Adrenal gland (tissue), 12 donors: ENCODE results near the gene DCDC2. TPM values are rescaled to one million over a fixed set of nuclear protein-coding genes. Genes with fewer than 3 reads are reported as not detected.

ENCODE experiments used
- DNase-seq, 7 donors: peaks; one replicate each; pipeline ENCODE4 v3.0.0-alpha.2; 2019 to 2020
- H3K27ac ChIP-seq, 5 donors: fragments of 200-600 bp; sonication (generic) in 4 of 5; 1 replicate in 3 of 5; 2 replicates in 2 of 5; pipeline versions ENCODE4 v1.5.1 to v1.8.0; 2016 to 2020; ENCODE audit warnings: mild to moderate bottlenecking in 1 of 5
- H3K27me3 ChIP-seq: fragments of 200-600 bp; 2 replicates; pipeline ENCODE4 v1.8.0; 2021
- H3K36me3 ChIP-seq, 2 donors: fragments of 200-600 bp; replicated peaks in 1 of 2; 1 replicate in 1 of 2; 2 replicates in 1 of 2; pipeline versions ENCODE4 v1.5.1 to v1.8.0; 2018 to 2022
- H3K4me1 ChIP-seq, 2 donors: fragments of 200-600 bp; replicated peaks in 1 of 2; 1 replicate in 1 of 2; 2 replicates in 1 of 2; pipeline versions ENCODE4 v1.5.1 to v1.8.0; 2018 to 2021
- H3K4me3 ChIP-seq, 4 donors: fragments of 200-600 bp; sonication (generic) in 3 of 4; one replicate each; pipeline ENCODE4 v1.5.1; 2016 to 2018
- H3K9me3 ChIP-seq, 3 donors: fragments of 200-600 bp; sonication (generic) in 1 of 3; replicated peaks in 1 of 3; 1 replicate in 2 of 3; 2 replicates in 1 of 3; pipeline versions ENCODE4 v1.5.1 to v1.8.0; 2016 to 2021
- CTCF ChIP-seq, 6 experiments: fragments of 450-650 bp in 4 of 6; fragments of 200-600 bp in 2 of 6; sonication (generic) in 1 of 6; IDR thresholded peaks; 1 replicate in 5 of 6; 2 replicates in 1 of 6; pipeline versions ENCODE4 v1.5.1 to v1.8.0; 2016 to 2021; ENCODE audit warnings: antibody characterized with exemption in 6 of 6, mild to moderate bottlenecking in 2 of 6, moderate library complexity in 1 of 6
- POLR2A ChIP-seq, 2 donors: fragments of 450-650 bp; IDR thresholded peaks; one replicate each; pipeline ENCODE4 v1.6.1; 2017; ENCODE audit warnings: antibody characterized with exemption in 2 of 2, mild to moderate bottlenecking in 2 of 2, moderate library complexity in 1 of 2
- WGBS, 4 donors: extraction: QIAGEN DNeasy Blood & Tissue Kit in 2 of 4; methylation state at CpG; one replicate each; pipeline versions ENCODE4 v1.1.5 to v1.1.7; 2013 to 2017; 5-methylcytosine and 5-hydroxymethylcytosine counted together
- intact Hi-C, 2 donors: fragments of 100-400 bp; cut with DNase I; formaldehyde crosslinking; loops; one replicate each; pipeline versions ENCODE4 v1.14.1 to v1.15.0; 2022 to 2023
- polyA plus RNA-seq, 3 donors: library from polyadenylated mRNA; stranded (reverse); fragments of 200-250 nt in 2 of 3; fragments of 350-450 nt in 1 of 3; fragmentation: Illumina TruSeq in 1 of 3; extraction: RNeasy Lipid Tissue Mini Kit (QIAGEN cat#74804) in 1 of 3; gene quantifications; one replicate each; pipeline ENCODE4 v1.2.3, GENCODE V29; 2013 to 2014
- small RNA-seq, 2 donors: library from RNA; depleted of rRNA; stranded (forward); fragments of <200 nt; gene quantifications; one replicate each; pipeline ENCODE3, GENCODE V24; 2016
- total RNA-seq, 9 donors: library from RNA; depleted of rRNA in 4 of 9; stranded (reverse); fragments of >200 nt in 4 of 9; fragments of 120-200 nt in 1 of 9; fragmentation: NEBNext Ultra II Directional in 1 of 9; extraction: Animal tissue kit (Norgen Biotek cat#: 25700) in 1 of 9; gene quantifications; one replicate each; pipeline versions ENCODE4 v1.1.0 to v1.2.4, GENCODE V29; 2013 to 2023
- donor health status: healthy with polysubstance abuse.
- donor health status: Bipolar disorder and iron deficiency.
- donor health status: DM: yes; HTN: yes; CAD: no.
- donor health status: DM: no; HTN: no; CAD: no.
- donor health status: DM: no; HTN: no; CAD: no.
- donor health status: DM: yes; HTN: yes; CAD: no.

DCDC2 gene
- total and polyA plus RNA-seq, 12 donors: 0.06 to 3.6 (median 1.0) TPM

GRCh38 chr6:24126586-24127192 is 231.2 kb downstream of the DCDC2 start:
- 0 to 2% (median 2%) methylated on average over 6 of the region's 6 CpGs for WGBS, 4 donors
- Histone ChIP-seq H3K4me3 (no peak overlapping the region), H3K4me1 (no peaks in the 10 kb centered on the region), H3K27me3 (no peaks in the 10 kb centered on the region), H3K36me3 (no peaks in the 10 kb centered on the region), H3K9me3 (no peaks in the 10 kb centered on the region), H3K27ac (no peak overlapping the region)
- no peak for TF ChIP-seq CTCF (IDR thresholded peaks at IDR 0.05)
- no peak for TF ChIP-seq POLR2A (IDR thresholded peaks at IDR 0.05)
- intact Hi-C loops: no loop called here
- DNase-seq: peak in 6 of 7 donors; percentile 33 to 65 (median 41)

GRCh38 chr6:24125980-24126379 is 231.9 kb downstream of the DCDC2 start, which contains the start of gene NRSN1:
Gene NRSN1 (plus strand): TSS chr6:24126215. CDS start chr6:24134328, 8,113 bp downstream.
- TF ChIP-seq CTCF (IDR thresholded peaks at IDR 0.05): no peak
- no peak for TF ChIP-seq POLR2A (IDR thresholded peaks at IDR 0.05)
- no peaks in the 10 kb centered on the region for H3K9me3 ChIP-seq
- 1 to 6% (median 2%) methylated on average over 7 to 37 of the region's 37 CpGs for WGBS, 4 donors
- intact Hi-C loops: no loop called here
- H3K36me3 ChIP-seq: no peaks in the 10 kb centered on the region
- no peaks in the 10 kb centered on the region for H3K4me1 ChIP-seq
- no peak within 1 kb of the TSS for H3K27ac ChIP-seq
- peak in 3 of 7 donors; percentile 18 to 64 (median 19) for DNase-seq
- H3K4me3 ChIP-seq: no peak within 1 kb of the TSS
- H3K27me3 ChIP-seq: no peaks in the 10 kb centered on the region

- Histone ChIP-seq H3K27me3 (no peaks in the 10 kb centered on the region), H3K27ac (no peak overlapping the region), H3K4me1 (no peaks in the 10 kb centered on the region), H3K36me3 (no peaks in the 10 kb centered on the region), H3K4me3 (no peak overlapping the region), H3K9me3 (no peaks in the 10 kb centered on the region)
- no peak for DNase-seq
- TF ChIP-seq POLR2A (IDR thresholded peaks at IDR 0.05) (no peak), CTCF (IDR thresholded peaks at IDR 0.05) (no peak)
- intact Hi-C loops: no loop called here
- 40 to 48% (median 45%) methylated on average over 7 of the region's 7 CpGs for WGBS, 4 donors
Measured at GRCh38 chr6:24122139-24122538, 235.7 kb downstream of the DCDC2 start.

Small RNAs within 50 kb of the gene (small RNA-seq; reads per million reads assigned to genes)
- gene RF00218 (0 to 0.12 reads per million in 2 donors), gene RNU6-391P (0 to 0.08 reads per million in 2 donors)

Other genes starting within 250 kb of the DCDC2 start
- 1 to 10 TPM in 3 of 9 donors, under 1 TPM in 2, not detected in 4; 0.46 to 4.2 (median 1.3) TPM for gene NRSN1, start 231.8 kb downstream of the DCDC2 start, total RNA-seq
- 1 to 10 TPM; 1.6 to 6.4 (median 2.9) TPM for gene NRSN1, start 231.8 kb downstream of the DCDC2 start, polyA plus RNA-seq
- gene MRS2, start 44.9 kb upstream of the DCDC2 start, total RNA-seq: 10 to 100 TPM; 23.4 to 41.3 (median 29.3) TPM
- 10 to 100 TPM; 11.2 to 30.5 (median 11.8) TPM for gene MRS2, start 44.9 kb upstream of the DCDC2 start, polyA plus RNA-seq
- 1 to 10 TPM in 5 of 9 donors, under 1 TPM in 4; 0.43 to 1.8 (median 1.1) TPM for gene GPLD1, start 131.5 kb upstream of the DCDC2 start, total RNA-seq
- gene GPLD1, start 131.5 kb upstream of the DCDC2 start, polyA plus RNA-seq: 1 to 10 TPM in 1 of 3 donors, under 1 TPM in 2; 0.34 to 1.0 (median 0.88) TPM
- gene ALDH5A1, start 136.9 kb upstream of the DCDC2 start, total RNA-seq: 10 to 100 TPM in 5 of 9 donors, 1 to 10 TPM in 4; 6.6 to 23.1 (median 11.2) TPM
- gene ALDH5A1, start 136.9 kb upstream of the DCDC2 start, polyA plus RNA-seq: 10 to 100 TPM in 1 of 3 donors, 1 to 10 TPM in 2; 3.2 to 14.2 (median 4.7) TPM